CD8-positive, alpha-beta memory T cell (primary cell): ENCODE data around the gene JDP2. TPM values are rescaled to one million over a fixed set of nuclear protein-coding genes. Genes with fewer than 3 reads are reported as not detected.
A peak's percentile ranks its signal among the peaks of the same experiment; 100 is the strongest.
"Not testable (repeated sequence)": the region's sequence is repeated elsewhere in the genome, so short reads cannot be mapped to it uniquely, and the experiment has no call there.

ENCODE experiments used
- CTCF ChIA-PET: fragments of 350-600 bp; sonication (Branson Sonifier 250); formaldehyde crosslinking; loops from one replicate; lab custom pipeline; 2021; ENCODE audit warnings: antibody characterized with exemption; lab: Charles Lee
- POLR2A ChIA-PET: fragments of 350-600 bp; sonication (Branson Sonifier 250); formaldehyde crosslinking; loops from one replicate; lab custom pipeline; 2021; ENCODE audit warnings: antibody characterized with exemption; lab: Charles Lee
- DNase-seq, 5 donors: peaks; one replicate each; pipeline versions ENCODE4 v3.0.0 to v3.0.0-alpha.2; 2020 to 2022; ENCODE audit warnings: mixed read lengths in 1 of 5
- H3K27ac ChIP-seq: one replicate; pipeline ENCODE4 v1.7.0; 2013; ENCODE audit warnings: low read depth, mild to moderate bottlenecking, low read length, moderate library complexity
- H3K27me3 ChIP-seq: 2 replicates; pipeline ENCODE4 v1.7.0; 2013; ENCODE audit warnings: low read length, mild to moderate bottlenecking; ENCODE audit not compliant: insufficient read depth, poor library complexity, severe bottlenecking
- H3K36me3 ChIP-seq: 2 replicates; pipeline ENCODE4 v1.7.0; 2013; ENCODE audit warnings: mild to moderate bottlenecking, low read length, moderate library complexity; ENCODE audit not compliant: insufficient read depth
- H3K4me1 ChIP-seq: 2 replicates; pipeline ENCODE4 v1.7.0; 2013; ENCODE audit warnings: mild to moderate bottlenecking, low read length, moderate library complexity; ENCODE audit not compliant: insufficient read depth
- H3K4me3 ChIP-seq: 2 replicates; pipeline ENCODE4 v1.7.0; 2013; ENCODE audit warnings: mild to moderate bottlenecking, low read length
- H3K9me3 ChIP-seq: 2 replicates; pipeline ENCODE4 v1.7.0; 2013; ENCODE audit warnings: mild to moderate bottlenecking, low read length
- H3K27ac Mint-ChIP-seq, 8 donors: one replicate each; pipeline ENCODE4 v1.8.0; 2020 to 2021; ENCODE audit warnings: mixed read lengths in 8 of 8, mild to moderate bottlenecking in 6 of 8, inconsistent platforms in 3 of 8, moderate library complexity in 3 of 8
- H3K27me3 Mint-ChIP-seq, 2 donors: one replicate each; pipeline ENCODE4 v1.8.0; 2020 to 2021; ENCODE audit warnings: mixed read lengths in 2 of 2, mild to moderate bottlenecking in 1 of 2, moderate library complexity in 1 of 2
- H3K36me3 Mint-ChIP-seq, 3 donors: one replicate each; pipeline ENCODE4 v1.8.0; 2020 to 2021; ENCODE audit warnings: mixed read lengths in 3 of 3, inconsistent platforms in 1 of 3, mild to moderate bottlenecking in 1 of 3
- H3K4me1 Mint-ChIP-seq, 3 donors: one replicate each; pipeline ENCODE4 v1.8.0; 2020 to 2021; ENCODE audit warnings: mixed read lengths in 3 of 3, inconsistent platforms in 1 of 3, mild to moderate bottlenecking in 1 of 3
- H3K4me3 Mint-ChIP-seq, 7 donors: one replicate each; pipeline ENCODE4 v1.8.0; 2020 to 2021; ENCODE audit warnings: mixed read lengths in 7 of 7, mild to moderate bottlenecking in 6 of 7, moderate library complexity in 4 of 7, inconsistent platforms in 2 of 7
- H3K9me3 Mint-ChIP-seq, 5 donors: one replicate each; pipeline ENCODE4 v1.8.0; 2020 to 2022; ENCODE audit warnings: mixed read lengths in 5 of 5, mild to moderate bottlenecking in 3 of 5, moderate library complexity in 2 of 5, inconsistent platforms in 1 of 5
- polyA plus RNA-seq: library from polyadenylated mRNA; unstranded; fragments of 300-500 nt; fragmentation: Illumina TruSeq; gene quantifications from one replicate; pipeline ENCODE4 v1.2.3, GENCODE V29; 2021
- total RNA-seq, 2 experiments: library from RNA; stranded (reverse); gene quantifications; one replicate each; pipeline ENCODE4 v1.2.3, GENCODE V29; 2021

Gene JDP2
- total and polyA plus RNA-seq, 3 experiments from 2014 or later = 0.24 to 0.53 TPM; not detected in 1

DNA sequence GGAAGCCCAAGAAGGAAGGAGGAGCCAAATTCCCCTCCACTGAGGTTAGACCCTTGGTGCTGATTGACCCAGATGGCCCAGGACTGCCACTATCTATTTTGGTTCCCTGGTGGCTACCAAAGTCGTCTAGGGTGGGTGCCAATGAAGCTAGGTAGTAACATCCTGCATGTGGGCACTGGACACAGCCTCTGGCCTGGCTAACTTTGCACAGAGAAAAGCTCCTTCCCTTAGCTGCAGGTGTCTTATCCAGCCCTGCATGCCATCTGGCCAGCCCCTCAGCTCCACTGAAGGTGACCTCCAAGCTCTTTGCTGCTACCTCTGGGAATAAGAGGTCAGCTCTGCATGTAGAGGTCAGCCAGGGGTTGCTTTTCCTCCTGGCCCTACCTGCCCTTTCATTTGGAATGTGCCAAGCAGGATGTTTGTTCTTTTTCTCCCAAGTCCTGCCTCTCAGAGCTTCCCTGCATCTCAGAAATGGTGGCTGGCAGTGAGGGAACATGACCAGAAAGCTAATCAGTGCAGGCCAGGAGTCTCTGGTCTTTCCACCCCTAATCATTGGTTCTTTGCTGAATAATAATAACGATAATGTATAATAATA lies 34.0 kb downstream of the JDP2 start:
- ChIA-PET CTCF (no interaction called here), POLR2A (no interaction called here)
- Histone ChIP-seq H3K4me1 (no peaks in the 10 kb centered on the region), H3K9me3 (no peaks in the 10 kb centered on the region), H3K4me3 (no peak overlapping the region), H3K36me3 (no peaks in the 10 kb centered on the region), H3K27me3 (no peaks in the 10 kb centered on the region), H3K27ac (no peak overlapping the region)
- Mint-ChIP-seq H3K27ac (no peak overlapping the region), H3K27me3 (no peaks in the 10 kb centered on the region), H3K36me3 (no peaks in the 10 kb centered on the region), H3K4me3 (peak overlapping the region in 1 of 7 donors; percentile 82), H3K4me1 (peaks cover 7 to 9% (median 8%) of the 10 kb centered on the region in 3 donors), H3K9me3 (peaks cover 0 to 2% (median 0%) of the 10 kb centered on the region in 5 donors)
- no peak for DNase-seq

DNA sequence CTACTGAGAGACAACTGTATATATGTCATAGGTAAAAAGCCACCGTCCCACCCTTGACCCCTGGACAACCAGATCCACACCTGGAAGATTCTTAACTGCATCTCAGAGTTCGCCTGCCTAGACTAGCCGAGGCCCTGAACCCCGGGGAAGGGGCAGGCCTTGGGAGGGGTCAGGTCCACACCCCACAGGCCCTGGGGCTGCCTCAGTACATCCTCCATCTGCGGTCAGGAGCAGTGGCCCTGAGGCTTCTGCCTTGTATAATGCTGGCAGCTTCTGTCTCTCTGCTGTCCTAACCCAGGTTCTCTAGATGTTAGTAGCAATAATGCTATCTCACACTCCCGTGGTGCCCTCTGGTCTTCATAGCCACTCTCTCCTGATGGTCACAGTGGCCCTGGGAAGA lies 36.8 kb downstream of the JDP2 start:
- Histone ChIP-seq H3K27ac (no peak overlapping the region), H3K27me3 (no peaks in the 10 kb centered on the region), H3K4me1 (no peaks in the 10 kb centered on the region), H3K4me3 (no peak overlapping the region), H3K9me3 (no peaks in the 10 kb centered on the region), H3K36me3 (no peaks in the 10 kb centered on the region)
- no peaks in the 10 kb centered on the region for H3K36me3 Mint-ChIP-seq
- no peak overlapping the region for H3K4me3 Mint-ChIP-seq
- ChIA-PET CTCF (no interaction called here), POLR2A (no interaction called here)
- peaks cover 0 to 6% (median 0%) of the 10 kb centered on the region in 3 donors for H3K4me1 Mint-ChIP-seq
- DNase-seq = no peak
- H3K27me3 Mint-ChIP-seq = no peaks in the 10 kb centered on the region
- H3K9me3 Mint-ChIP-seq = peaks cover 0 to 2% (median 0%) of the 10 kb centered on the region in 5 donors
- peak overlapping the region in 2 of 8 donors; percentile 35 to 47 for H3K27ac Mint-ChIP-seq

DNA sequence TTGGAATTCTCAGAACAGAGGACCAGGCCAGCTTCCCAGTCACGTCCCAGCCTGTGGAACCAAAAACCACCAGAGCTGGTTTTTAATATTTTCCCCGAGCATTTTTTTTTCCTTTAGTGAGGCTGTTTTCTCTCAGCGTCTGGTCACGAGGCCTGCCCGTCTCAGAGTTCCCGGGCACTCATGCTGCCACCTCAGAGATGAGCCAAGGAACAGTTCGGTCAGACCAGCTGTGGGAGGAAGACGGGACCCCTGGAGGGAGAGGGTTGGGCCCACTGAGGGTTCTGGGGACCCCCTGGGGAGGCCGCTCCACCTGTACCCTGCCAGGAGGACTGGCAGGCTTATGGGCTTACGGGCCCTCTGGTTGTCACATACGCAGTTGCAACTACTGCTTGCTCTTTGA lies 39.9 kb downstream of the JDP2 start:
- H3K36me3 ChIP-seq = no peaks in the 10 kb centered on the region
- Mint-ChIP-seq H3K36me3 (no peaks in the 10 kb centered on the region), H3K4me3 (no peak overlapping the region), H3K9me3 (no peaks in the 10 kb centered on the region), H3K27ac (no peak overlapping the region), H3K27me3 (peaks cover 0 to 4% of the 10 kb centered on the region in 2 donors), H3K4me1 (peaks cover 0 to 6% (median 0%) of the 10 kb centered on the region in 3 donors)
- H3K9me3 ChIP-seq = no peaks in the 10 kb centered on the region
- H3K27ac ChIP-seq = no peak overlapping the region
- ChIA-PET CTCF (no interaction called here), POLR2A (no interaction called here)
- no peaks in the 10 kb centered on the region for H3K27me3 ChIP-seq
- H3K4me3 ChIP-seq = no peak overlapping the region
- no peak for DNase-seq
- no peaks in the 10 kb centered on the region for H3K4me1 ChIP-seq

DNA sequence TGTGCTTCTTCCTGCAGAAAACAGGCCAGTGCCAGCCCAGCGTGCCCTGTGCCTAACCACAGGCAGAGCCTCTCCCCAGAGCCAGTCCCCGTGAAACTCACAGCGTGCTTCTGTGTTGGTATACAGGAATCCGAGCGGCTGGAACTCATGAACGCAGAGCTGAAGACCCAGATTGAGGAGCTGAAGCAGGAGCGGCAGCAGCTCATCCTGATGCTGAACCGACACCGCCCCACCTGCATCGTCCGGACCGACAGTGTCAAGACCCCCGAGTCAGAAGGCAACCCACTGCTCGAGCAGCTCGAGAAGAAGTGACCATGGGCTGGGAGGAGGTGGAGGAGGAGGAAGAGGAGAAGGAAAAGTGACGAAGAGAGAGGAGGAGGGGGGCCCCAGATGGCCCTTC lies 41.3 kb downstream of the JDP2 start:
- DNase-seq = no peak
- POLR2A ChIA-PET = no interaction called here
- Mint-ChIP-seq H3K36me3 (no peaks in the 10 kb centered on the region), H3K4me1 (peaks cover 0 to 6% (median 0%) of the 10 kb centered on the region in 3 donors), H3K27me3 (peaks cover 0 to 4% of the 10 kb centered on the region in 2 donors), H3K9me3 (no peaks in the 10 kb centered on the region), H3K27ac (no peak overlapping the region), H3K4me3 (no peak overlapping the region)
- H3K4me1 ChIP-seq = no peaks in the 10 kb centered on the region
- CTCF ChIA-PET = no interaction called here
- no peak overlapping the region for H3K27ac ChIP-seq
- H3K27me3 ChIP-seq = no peaks in the 10 kb centered on the region
- H3K36me3 ChIP-seq = no peaks in the 10 kb centered on the region
- no peak overlapping the region for H3K4me3 ChIP-seq
- H3K9me3 ChIP-seq = no peaks in the 10 kb centered on the region

DNA sequence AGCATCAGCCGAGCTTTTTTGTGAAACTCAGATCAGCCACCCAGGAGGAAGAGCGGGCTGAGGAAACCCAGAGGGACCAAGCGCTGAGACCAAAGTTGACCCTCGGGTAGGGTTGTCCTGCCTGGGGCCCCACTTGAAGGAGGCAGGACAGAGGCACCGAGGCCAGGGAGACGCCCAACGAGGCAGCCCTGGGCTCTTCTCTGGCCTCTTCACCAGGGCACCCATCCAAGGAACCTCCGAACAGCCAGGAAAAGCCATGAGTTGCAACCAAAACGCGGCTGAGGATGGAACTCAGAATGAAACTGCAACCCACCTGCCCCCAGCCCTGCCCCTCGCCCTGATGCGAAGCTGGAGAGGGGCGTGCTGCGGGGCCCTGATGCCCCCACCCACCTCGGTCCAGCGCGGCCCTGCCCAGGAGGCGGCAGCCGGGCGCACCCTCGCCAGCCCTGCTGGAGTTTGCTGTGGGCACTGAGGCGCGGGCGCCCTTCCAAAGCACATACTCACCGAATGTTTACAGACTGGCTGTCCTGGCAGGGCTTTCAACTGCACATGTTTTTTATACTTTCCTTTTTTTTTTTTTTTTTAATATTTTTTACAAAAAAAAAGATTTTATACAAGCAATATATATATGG lies 41.9 kb downstream of the JDP2 start:
- Mint-ChIP-seq H3K4me3 (no peak overlapping the region), H3K4me1 (peaks cover 0 to 6% (median 0%) of the 10 kb centered on the region in 3 donors), H3K9me3 (no peaks in the 10 kb centered on the region), H3K27me3 (peaks cover 0 to 4% of the 10 kb centered on the region in 2 donors), H3K36me3 (no peaks in the 10 kb centered on the region), H3K27ac (no peak overlapping the region)
- Histone ChIP-seq H3K27ac (no peak overlapping the region), H3K36me3 (no peaks in the 10 kb centered on the region), H3K27me3 (no peaks in the 10 kb centered on the region), H3K4me3 (no peak overlapping the region), H3K4me1 (no peaks in the 10 kb centered on the region), H3K9me3 (no peaks in the 10 kb centered on the region)
- DNase-seq = no peak
- POLR2A ChIA-PET = no interaction called here
- CTCF ChIA-PET = no interaction called here

- no peaks in the 10 kb centered on the region for H3K4me1 ChIP-seq
- POLR2A ChIA-PET = no interaction called here
- H3K27me3 ChIP-seq = no peaks in the 10 kb centered on the region
- H3K27ac ChIP-seq = no peak overlapping the region
- no peaks in the 10 kb centered on the region for H3K9me3 ChIP-seq
- H3K27me3 Mint-ChIP-seq = peaks cover 4% of the 10 kb centered on the region in 2 donors
- H3K27ac Mint-ChIP-seq = no peak overlapping the region
- H3K4me1 Mint-ChIP-seq = peaks cover 0 to 6% (median 0%) of the 10 kb centered on the region in 3 donors
- H3K4me3 Mint-ChIP-seq = no peak overlapping the region
- no peaks in the 10 kb centered on the region for H3K36me3 Mint-ChIP-seq
- no peak overlapping the region for H3K4me3 ChIP-seq
- no peaks in the 10 kb centered on the region for H3K9me3 Mint-ChIP-seq
- H3K36me3 ChIP-seq = no peaks in the 10 kb centered on the region
- CTCF ChIA-PET = no interaction called here
- DNase-seq = no peak
These were observed 42.5 kb downstream of the JDP2 start for GRCh38 chr14:75470238-75470797.

DNA sequence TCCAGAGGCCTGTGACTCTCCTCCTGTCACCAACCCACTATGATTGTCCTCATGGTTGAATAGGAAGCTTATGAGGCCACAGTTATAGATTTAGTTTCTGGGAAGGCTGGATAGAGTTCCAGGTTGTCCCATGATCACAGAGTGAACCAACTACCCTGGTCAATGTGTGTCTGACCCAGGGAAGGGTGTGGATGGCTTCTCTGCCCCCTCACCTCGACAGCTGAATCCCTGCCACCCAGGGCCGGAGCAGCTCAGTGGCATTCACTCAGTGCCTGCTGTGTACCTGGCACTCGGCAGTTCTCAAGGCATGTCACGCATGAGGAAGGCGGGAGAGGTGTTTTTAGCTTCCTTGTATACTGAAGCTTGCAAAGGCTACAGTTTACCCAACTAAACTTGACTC lies 43.2 kb downstream of the JDP2 start:
- POLR2A ChIA-PET = no interaction called here
- H3K4me3 Mint-ChIP-seq = no peak overlapping the region
- H3K27ac ChIP-seq = no peak overlapping the region
- DNase-seq = no peak
- CTCF ChIA-PET = no interaction called here
- H3K36me3 ChIP-seq = no peaks in the 10 kb centered on the region
- no peak overlapping the region for H3K27ac Mint-ChIP-seq
- H3K4me3 ChIP-seq = no peak overlapping the region
- H3K27me3 Mint-ChIP-seq = peaks cover 4 to 7% of the 10 kb centered on the region in 2 donors
- H3K27me3 ChIP-seq = no peaks in the 10 kb centered on the region
- H3K9me3 Mint-ChIP-seq = no peaks in the 10 kb centered on the region
- no peaks in the 10 kb centered on the region for H3K36me3 Mint-ChIP-seq
- H3K4me1 Mint-ChIP-seq = peaks cover 0 to 6% (median 0%) of the 10 kb centered on the region in 3 donors
- no peaks in the 10 kb centered on the region for H3K9me3 ChIP-seq
- H3K4me1 ChIP-seq = no peaks in the 10 kb centered on the region

DNA sequence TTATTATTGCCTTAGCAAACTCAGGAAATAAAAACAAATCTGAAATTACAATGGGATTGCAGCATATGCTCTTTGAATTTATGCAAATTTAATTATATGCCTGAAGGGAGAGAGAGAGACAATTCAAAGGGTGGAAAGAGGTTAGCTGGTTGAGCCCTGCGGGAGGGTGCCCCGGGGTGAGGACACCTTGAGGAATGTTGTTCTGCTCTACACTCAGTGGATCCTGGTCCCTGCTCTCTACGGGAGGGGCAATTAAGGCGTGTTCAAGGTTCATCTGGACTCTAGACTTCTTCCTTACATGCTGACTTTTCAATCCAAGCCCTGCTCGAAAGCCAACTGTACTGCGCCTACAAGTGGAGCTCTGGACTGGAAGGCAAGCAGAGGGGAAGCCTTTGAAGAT lies 46.3 kb downstream of the JDP2 start:
- H3K27ac ChIP-seq, H3K9me3 ChIP-seq, H3K27me3 ChIP-seq, H3K4me3 ChIP-seq, H3K4me1 ChIP-seq, H3K4me3 Mint-ChIP-seq, H3K36me3 Mint-ChIP-seq, DNase-seq, H3K9me3 Mint-ChIP-seq, CTCF ChIA-PET, POLR2A ChIA-PET, H3K27ac Mint-ChIP-seq, H3K4me1 Mint-ChIP-seq, H3K27me3 Mint-ChIP-seq, H3K36me3 ChIP-seq: not testable (repeated sequence)
